ENCODE measurements around the gene GPR62. TPM values are rescaled to one million over a fixed set of nuclear protein-coding genes. Genes with fewer than 3 reads are reported as not detected.

Gene GPR62
- total and polyA plus RNA-seq, 2 of the 8 experiments (the other 6 are each of a cell fraction or from before 2014, with no cell fraction given), result 0.22 to 0.29 TPM

DNA sequence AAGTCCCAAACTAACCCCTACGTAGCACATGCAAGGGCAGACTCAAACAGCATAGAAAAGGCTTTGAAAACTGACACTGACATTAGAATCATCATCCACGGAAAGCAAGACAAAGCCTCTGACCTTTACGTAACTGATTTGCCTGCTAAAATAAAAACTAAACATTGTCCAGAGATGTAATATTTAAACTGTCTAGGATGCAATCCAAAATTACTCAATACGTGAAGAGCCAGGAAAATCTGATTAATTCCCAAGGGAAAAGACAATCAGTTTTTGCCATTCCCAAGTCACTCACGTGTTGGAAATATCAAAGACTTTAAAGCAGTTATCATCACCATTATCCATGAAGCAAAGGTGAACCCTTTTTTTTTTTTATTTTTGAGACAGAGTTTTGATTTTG lies 38.8 kb upstream of the GPR62 start:
- H3K18ac ChIP-seq (ENCODE audit: extremely low read depth, low read length), result no peak overlapping the region
- no peak overlapping the region for H2BK5ac ChIP-seq (ENCODE audit: low read depth, low read length)
- no peak overlapping the region for H2AFZ ChIP-seq (ENCODE audit: low read length)
- H2AK5ac ChIP-seq (ENCODE audit: low read depth, low read length), result no peak overlapping the region
- H3K4me1 ChIP-seq (replicated peaks in 1 of 4; ENCODE audit: control insufficient read depth in 3 of 4, insufficient read depth in 4 of 4, low read length in 3 of 4), result peaks cover 0 to 3% (median under 1%) of the 10 kb centered on the region in 4 experiments; a peak in 2 of 7 replicates
- no peak for FAIRE-seq
- no peak for DNase-seq (ENCODE audit: low read depth in 1 of 2, low spot score in 2 of 2)
- no peak overlapping the region for H3K9ac ChIP-seq (replicated peaks in 1 of 4; ENCODE audit: extremely low read depth in 1 of 4, low read depth in 3 of 4, low read length in 3 of 4)
- no peak overlapping the region for H3K14ac ChIP-seq (ENCODE audit: insufficient read length)
- H2BK120ac ChIP-seq (replicated peaks; ENCODE audit: low read depth, low read length), result no peak overlapping the region
- H4K8ac ChIP-seq (ENCODE audit: extremely low read depth, insufficient read depth, low read length), result no peak overlapping the region
- no peak overlapping the region for H3K4ac ChIP-seq (replicated peaks; ENCODE audit: insufficient read length, low read depth, low read length)
- no peak overlapping the region for H2BK12ac ChIP-seq (ENCODE audit: low read depth, low read length)
- H2BK20ac ChIP-seq (ENCODE audit: low read length), result no peak overlapping the region
- no peaks in the 10 kb centered on the region for H3K27me3 ChIP-seq (replicated peaks in 1 of 4; ENCODE audit: control insufficient read depth in 3 of 4, extremely low read depth in 1 of 4, insufficient read depth in 3 of 4, low read length in 3 of 4)
- H3K4me2 ChIP-seq (ENCODE audit: insufficient read depth in 1 of 2, low read depth in 2 of 2, low read length in 2 of 2), result no peak overlapping the region
- ChIA-PET POLR2A (ENCODE audit: partially characterized antibody) (no interaction called here), CTCF (ENCODE audit: partially characterized antibody) (no interaction called here)
- WGBS, 2 experiments (ENCODE audit: extremely low coverage in 1 of 2, insufficient coverage in 1 of 2, insufficient read length in 1 of 2, insufficient replicate concordance in 2 of 2, low coverage in 1 of 2, low lambda C conversion rate in 2 of 2, missing lambda C conversion rate in 1 of 2), result 70% methylated on average over 5 of the region's 5 CpGs; no CpG with 5 or more reads in 1 of the 2 experiments
- no peak overlapping the region for H3K56ac ChIP-seq (replicated peaks; ENCODE audit: insufficient read length, low read depth, low read length)
- no peaks in the 10 kb centered on the region for H3K23me2 ChIP-seq (ENCODE audit: low read depth, low read length)
- no peak overlapping the region for H3K23ac ChIP-seq (ENCODE audit: insufficient read length)
- no peak overlapping the region for H3K4me3 ChIP-seq (ENCODE audit: extremely low read depth in 1 of 4, insufficient read depth in 2 of 4, low read depth in 3 of 4, low read length in 4 of 4)
- H3K79me1 ChIP-seq (ENCODE audit: low read depth, low read length), result no peaks in the 10 kb centered on the region
- H3K27ac ChIP-seq (ENCODE audit: low read depth, low read length), result no peak overlapping the region
- H4K5ac ChIP-seq (ENCODE audit: insufficient read length, low read depth, low read length), result no peak overlapping the region
- TF ChIP-seq SP2 (IDR thresholded peaks at IDR 0.05; ENCODE audit: low read length) (no peak), EGR1 (IDR thresholded peaks at IDR 0.05; ENCODE audit: borderline replicate concordance, low read depth, low read length) (no peak)
- H4K91ac ChIP-seq (replicated peaks; ENCODE audit: insufficient read length, low read length), result no peak overlapping the region
- no peaks in the 10 kb centered on the region for H4K20me1 ChIP-seq (replicated peaks in 1 of 2; ENCODE audit: control insufficient read depth in 1 of 2, insufficient read depth in 2 of 2, low read length in 2 of 2)
- H3K36me3 ChIP-seq (ENCODE audit: control insufficient read depth in 2 of 4, insufficient read depth in 4 of 4, low read length in 3 of 4), result no peaks in the 10 kb centered on the region
- H2BK15ac ChIP-seq (ENCODE audit: low read length), result no peak overlapping the region
- H3K79me2 ChIP-seq (ENCODE audit: control insufficient read depth in 1 of 2, insufficient read depth in 2 of 2, low read length in 2 of 2), result no peaks in the 10 kb centered on the region
- no peaks in the 10 kb centered on the region for H3K9me3 ChIP-seq (ENCODE audit: insufficient read depth in 2 of 2, low read depth in 1 of 2, low read length in 1 of 2)

Measured in H1 (cell line).